RWPE2 (cell line): ENCODE results near the gene C19orf25.

Source experiments
- ATAC-seq: fragments of 200-7000 bp; cut with Tn5 transposase; 3 replicates; pipeline ENCODE4 v1.9.1; 2021; ENCODE audit warnings: low read depth
- DNase-seq: peaks from one replicate; pipeline ENCODE4 v3.0.0-alpha.2; 2020; ENCODE audit warnings: low spot score
- H3K27ac ChIP-seq: fragments of 450-650 bp; 2 replicates; pipeline ENCODE4 v1.5.1; 2017; ENCODE audit warnings: mild to moderate bottlenecking; ENCODE audit not compliant: poor library complexity, severe bottlenecking
- H3K27me3 ChIP-seq: fragments of 250-450 bp; sonication (Bioruptor Pico); 2 replicates; pipeline ENCODE4 v1.5.1; 2021; ENCODE audit warnings: mild to moderate bottlenecking, moderate library complexity; ENCODE audit not compliant: insufficient read depth, poor library complexity, severe bottlenecking
- H3K36me3 ChIP-seq: fragments of 250-450 bp; sonication (Bioruptor Pico); 2 replicates; pipeline ENCODE4 v1.5.1; 2020; ENCODE audit warnings: low read depth, mild to moderate bottlenecking, moderate library complexity
- H3K4me1 ChIP-seq: fragments of 250-450 bp; sonication (Bioruptor Pico); 2 replicates; pipeline ENCODE4 v1.5.1; 2021; ENCODE audit warnings: mild to moderate bottlenecking, moderate library complexity; ENCODE audit not compliant: insufficient read depth, poor library complexity, severe bottlenecking
- H3K4me3 ChIP-seq: fragments of 250-450 bp; sonication (Bioruptor Pico); 2 replicates; pipeline ENCODE4 v1.5.1; 2021; ENCODE audit warnings: mild to moderate bottlenecking, moderate library complexity; ENCODE audit not compliant: severe bottlenecking
- H3K9me3 ChIP-seq: fragments of 250-450 bp; sonication (Bioruptor Pico); 2 replicates; pipeline ENCODE4 v1.5.1; 2021; ENCODE audit warnings: mild to moderate bottlenecking, moderate library complexity; ENCODE audit not compliant: severe bottlenecking
- TF ChIP-seq, protein P1 (sequence below): fragments of 450-650 bp; IDR thresholded peaks from one replicate; pipeline ENCODE4 v1.5.1; 2017; ENCODE audit warnings: mild to moderate bottlenecking, moderate library complexity; ENCODE audit not compliant: poor library complexity, severe bottlenecking

Gene C19orf25

DNA sequence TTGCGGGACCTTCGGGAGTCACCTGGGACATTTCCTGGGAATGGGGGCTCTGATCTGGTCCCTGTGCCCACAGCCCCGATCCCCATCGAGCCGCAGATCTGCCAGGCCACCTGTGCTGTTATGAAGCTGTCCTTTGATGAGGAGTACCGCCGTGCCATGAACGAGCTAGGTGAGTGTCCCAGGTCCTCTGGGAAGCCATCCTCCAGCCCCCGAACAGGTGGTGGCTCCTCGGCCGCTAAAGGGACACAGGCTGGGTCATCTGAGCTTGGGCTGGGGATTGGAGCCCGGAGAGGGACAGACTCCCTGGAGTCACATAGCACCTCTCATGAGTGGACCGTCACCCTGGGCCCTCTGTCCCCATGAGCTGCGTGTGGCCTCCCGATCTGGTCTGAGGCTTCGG lies 21.1 kb downstream of the C19orf25 start:
- H3K27me3 ChIP-seq, result peaks cover 29% of the 10 kb centered on the region
- H3K4me3 ChIP-seq, result no peak overlapping the region
- DNase-seq (no peak), ATAC-seq (no peak)
- TF ChIP-seq, protein P1, sequence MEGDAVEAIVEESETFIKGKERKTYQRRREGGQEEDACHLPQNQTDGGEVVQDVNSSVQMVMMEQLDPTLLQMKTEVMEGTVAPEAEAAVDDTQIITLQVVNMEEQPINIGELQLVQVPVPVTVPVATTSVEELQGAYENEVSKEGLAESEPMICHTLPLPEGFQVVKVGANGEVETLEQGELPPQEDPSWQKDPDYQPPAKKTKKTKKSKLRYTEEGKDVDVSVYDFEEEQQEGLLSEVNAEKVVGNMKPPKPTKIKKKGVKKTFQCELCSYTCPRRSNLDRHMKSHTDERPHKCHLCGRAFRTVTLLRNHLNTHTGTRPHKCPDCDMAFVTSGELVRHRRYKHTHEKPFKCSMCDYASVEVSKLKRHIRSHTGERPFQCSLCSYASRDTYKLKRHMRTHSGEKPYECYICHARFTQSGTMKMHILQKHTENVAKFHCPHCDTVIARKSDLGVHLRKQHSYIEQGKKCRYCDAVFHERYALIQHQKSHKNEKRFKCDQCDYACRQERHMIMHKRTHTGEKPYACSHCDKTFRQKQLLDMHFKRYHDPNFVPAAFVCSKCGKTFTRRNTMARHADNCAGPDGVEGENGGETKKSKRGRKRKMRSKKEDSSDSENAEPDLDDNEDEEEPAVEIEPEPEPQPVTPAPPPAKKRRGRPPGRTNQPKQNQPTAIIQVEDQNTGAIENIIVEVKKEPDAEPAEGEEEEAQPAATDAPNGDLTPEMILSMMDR, result no peak
- H3K27ac ChIP-seq, result no peak overlapping the region
- H3K9me3 ChIP-seq, result no peaks in the 10 kb centered on the region
- no peaks in the 10 kb centered on the region for H3K36me3 ChIP-seq
- H3K4me1 ChIP-seq, result no peaks in the 10 kb centered on the region

DNA sequence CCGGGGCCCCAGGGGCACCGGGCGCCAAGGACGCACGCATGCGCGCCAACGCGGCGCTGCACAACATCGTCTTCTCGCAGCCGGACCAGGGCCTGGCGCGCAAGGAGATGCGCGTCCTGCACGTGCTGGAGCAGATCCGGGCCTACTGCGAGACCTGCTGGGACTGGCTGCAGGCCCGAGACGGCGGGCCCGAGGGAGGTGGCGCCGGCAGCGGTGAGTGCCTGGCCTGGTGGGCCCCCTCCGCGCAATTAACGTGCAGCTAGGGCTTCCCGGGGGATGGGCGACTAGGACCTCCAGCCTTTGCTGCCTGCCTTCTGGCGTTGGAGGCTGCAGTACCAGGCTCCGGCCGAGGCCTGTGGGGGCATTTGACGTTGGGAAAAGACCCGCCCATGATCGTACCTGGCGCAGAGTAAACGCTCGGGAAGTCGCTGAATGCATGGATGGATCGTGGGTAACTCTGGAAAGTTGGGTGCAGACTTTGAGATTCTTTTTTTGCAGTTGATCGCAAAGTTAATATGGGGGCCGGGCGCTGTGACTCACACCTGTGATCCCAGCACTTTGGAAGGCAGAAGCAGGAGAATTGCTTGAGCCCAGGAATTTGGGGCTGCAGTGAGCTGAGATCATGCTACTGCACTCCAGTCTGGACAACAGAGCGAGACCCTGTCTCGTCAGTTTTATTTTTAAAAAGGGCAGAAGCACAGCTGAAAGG lies 21.8 kb downstream of the C19orf25 start:
- Histone ChIP-seq H3K4me3 (no peak overlapping the region), H3K9me3 (no peaks in the 10 kb centered on the region), H3K27ac (no peak overlapping the region), H3K36me3 (no peaks in the 10 kb centered on the region), H3K4me1 (no peaks in the 10 kb centered on the region), H3K27me3 (peaks cover 36% of the 10 kb centered on the region)
- ATAC-seq, result no peak
- TF ChIP-seq, protein P1, result no peak
- DNase-seq, result no peak

DNA sequence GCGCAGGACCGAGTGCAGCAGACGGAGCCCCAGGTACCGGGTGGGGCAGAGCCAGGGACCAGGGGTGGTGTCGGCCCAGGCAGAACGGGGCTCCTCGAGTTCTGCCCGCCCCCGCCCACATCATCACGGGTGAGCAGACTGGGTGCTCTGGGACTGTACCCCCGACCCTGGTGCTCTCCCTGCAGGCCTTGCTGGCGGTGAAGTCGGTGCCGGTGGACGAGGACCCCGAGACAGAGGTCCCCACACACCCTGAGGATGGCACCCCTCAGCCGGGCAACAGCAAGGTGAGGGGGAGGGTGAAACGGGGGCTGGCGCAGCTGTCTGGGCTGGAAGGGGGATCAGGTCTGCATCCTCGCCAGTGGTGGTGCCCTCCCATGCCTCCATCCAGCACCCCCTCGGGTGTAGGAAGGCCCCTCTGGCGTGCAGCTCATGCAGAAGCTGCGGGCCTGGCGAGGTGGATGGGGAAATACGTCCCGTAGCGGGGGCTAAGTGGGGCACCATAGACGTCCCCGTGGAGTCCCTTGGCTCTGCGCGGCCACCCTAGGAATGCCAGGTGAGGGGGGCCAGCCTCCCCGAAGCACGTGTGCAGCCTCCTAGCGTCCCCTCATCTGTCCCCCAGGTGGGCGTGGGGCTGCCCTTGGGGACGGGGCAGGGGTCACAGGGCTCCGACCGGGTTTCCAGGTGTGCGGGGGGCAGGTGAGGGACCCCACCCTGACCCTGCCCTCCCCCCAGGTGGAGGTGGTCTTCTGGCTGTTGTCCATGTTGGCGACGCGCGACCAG lies 22.7 kb downstream of the C19orf25 start:
- H3K36me3 ChIP-seq, result no peaks in the 10 kb centered on the region
- no peaks in the 10 kb centered on the region for H3K9me3 ChIP-seq
- peaks cover 45% of the 10 kb centered on the region for H3K27me3 ChIP-seq
- H3K4me1 ChIP-seq, result no peaks in the 10 kb centered on the region
- no peak overlapping the region for H3K4me3 ChIP-seq
- no peak overlapping the region for H3K27ac ChIP-seq
- no peak for ATAC-seq
- DNase-seq, result no peak
- TF ChIP-seq, protein P1, result no peak

DNA sequence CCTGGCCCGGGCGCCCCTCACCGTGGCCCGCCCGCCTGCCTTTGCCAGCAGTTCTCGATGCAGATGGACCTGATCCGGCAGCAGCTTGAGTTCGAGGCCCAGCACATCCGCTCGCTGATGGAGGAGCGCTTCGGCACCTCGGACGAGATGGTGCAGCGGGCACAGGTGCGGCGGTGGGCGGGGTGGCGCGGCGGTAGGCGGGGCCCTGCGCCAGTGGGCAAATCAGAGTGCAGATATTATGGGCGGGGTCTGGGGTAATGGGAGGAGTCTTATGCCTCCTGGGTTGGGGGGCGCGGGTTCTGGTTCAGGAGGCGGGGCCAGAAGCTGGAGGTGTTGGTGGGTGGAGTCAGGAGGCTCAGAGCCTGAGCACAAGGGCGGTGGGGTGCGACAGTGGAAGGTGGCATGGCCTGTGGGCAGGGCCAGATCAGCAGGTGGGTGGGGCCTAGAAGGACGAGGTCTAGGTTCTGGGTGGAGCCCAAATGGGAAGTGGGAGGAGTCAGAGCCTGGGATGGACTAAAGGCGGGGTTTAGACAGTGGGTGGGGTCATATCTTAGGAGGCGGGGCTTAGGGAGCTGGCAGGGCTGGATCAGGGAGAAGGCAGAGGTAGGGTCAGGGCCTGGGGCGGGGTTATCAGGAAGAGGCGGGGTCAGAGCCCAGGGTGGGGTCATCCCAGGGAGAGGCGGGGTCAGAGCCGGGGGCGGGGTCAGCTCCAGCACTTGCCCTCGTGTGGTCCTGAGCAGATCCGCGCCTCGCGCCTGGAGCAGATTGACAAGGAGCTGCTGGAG lies 23.5 kb downstream of the C19orf25 start:
- no peaks in the 10 kb centered on the region for H3K4me1 ChIP-seq
- no peak overlapping the region for H3K27ac ChIP-seq
- H3K27me3 ChIP-seq, result peaks cover 53% of the 10 kb centered on the region
- no peaks in the 10 kb centered on the region for H3K9me3 ChIP-seq
- no peaks in the 10 kb centered on the region for H3K36me3 ChIP-seq
- ATAC-seq (peak; percentile 66), DNase-seq (no peak)
- no peak overlapping the region for H3K4me3 ChIP-seq
- TF ChIP-seq, protein P1, result no peak
